Kasumi-1 (cell line): Measurements from ENCODE around the gene SNTG2.
A peak's percentile ranks its signal among the peaks of the same experiment; 100 is the strongest.
"Not testable (repeated sequence)": the region's sequence is repeated elsewhere in the genome, so short reads cannot be mapped to it uniquely, and the experiment has no call there.

Experiments used
- DNase-seq, 2 experiments: peaks; one replicate each; lab custom pipeline; 2025; lab: John Stamatoyannopoulos, UW

The SNTG2 gene

GRCh38 chr2:1099418-1099817 is 148.8 kb downstream of the SNTG2 start:
- DNase-seq = no peak

DNA sequence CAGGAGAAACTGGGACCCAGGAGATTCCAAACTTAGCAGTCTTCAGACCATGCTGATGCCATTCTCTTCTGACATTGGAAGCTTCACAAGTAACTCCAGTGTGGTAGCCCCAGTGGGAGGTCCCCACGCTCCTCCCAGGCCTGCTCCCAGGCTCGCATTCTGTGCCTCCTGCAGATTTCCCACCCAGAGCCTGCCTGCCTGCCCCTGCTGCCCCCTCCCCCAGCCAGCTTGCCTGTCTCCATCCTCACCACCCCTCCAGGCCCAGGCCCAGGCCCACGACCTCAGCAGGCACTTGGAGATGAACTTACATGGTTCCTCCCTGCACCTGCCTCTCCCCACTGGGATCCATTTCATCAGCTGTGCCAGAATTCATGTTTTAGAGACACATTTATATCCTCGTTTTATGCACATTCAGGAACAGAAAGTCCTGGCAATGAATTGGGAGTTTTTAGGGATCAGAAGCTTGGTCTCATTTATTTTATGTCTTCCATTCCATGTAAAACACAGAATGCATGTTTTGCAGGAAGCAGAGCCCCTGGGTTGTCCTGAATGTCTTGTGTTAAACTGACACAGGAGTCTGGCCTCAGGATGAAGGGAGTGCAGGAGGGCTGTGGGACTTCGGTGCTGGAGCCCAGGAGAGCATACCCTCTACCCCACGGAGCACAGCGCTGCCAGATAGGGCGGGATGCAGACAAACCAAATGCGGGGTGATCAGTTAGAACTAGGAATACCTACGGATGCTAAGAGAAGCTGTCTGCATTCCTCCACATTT is 150.5 kb downstream of the SNTG2 start:
- DNase-seq = no peak

GRCh38 chr2:1101982-1102590 is 151.4 kb downstream of the SNTG2 start:
- DNase-seq = no peak

- no peak for DNase-seq
Measured at GRCh38 chr2:1104364-1104763, 153.7 kb downstream of the SNTG2 start.

GRCh38 chr2:1106344-1106743 is 155.7 kb downstream of the SNTG2 start:
- DNase-seq = not testable (repeated sequence)

- DNase-seq = no peak
Measured at GRCh38 chr2:1115843-1116539, 165.3 kb downstream of the SNTG2 start.

DNA sequence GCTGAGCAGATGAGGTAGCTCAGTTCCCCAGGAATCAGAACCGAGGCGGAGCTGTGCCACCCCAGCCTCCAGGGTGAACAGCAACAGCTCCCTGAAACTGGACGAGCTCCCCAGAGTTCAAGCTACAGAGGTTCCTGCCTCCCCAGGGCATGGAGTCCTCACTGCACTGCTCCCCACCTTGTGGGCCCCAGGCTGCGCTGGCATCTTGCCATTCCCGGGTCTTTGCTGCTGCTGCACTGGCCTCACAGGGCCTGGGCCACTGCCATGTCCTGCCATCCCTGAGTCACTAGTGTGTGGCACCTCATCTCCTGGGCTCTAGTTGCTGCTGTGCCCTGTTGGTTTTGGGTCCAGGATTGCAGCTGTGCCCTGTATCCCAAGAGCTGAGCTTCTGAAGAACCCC is 166.9 kb downstream of the SNTG2 start:
- DNase-seq = no peak

DNA sequence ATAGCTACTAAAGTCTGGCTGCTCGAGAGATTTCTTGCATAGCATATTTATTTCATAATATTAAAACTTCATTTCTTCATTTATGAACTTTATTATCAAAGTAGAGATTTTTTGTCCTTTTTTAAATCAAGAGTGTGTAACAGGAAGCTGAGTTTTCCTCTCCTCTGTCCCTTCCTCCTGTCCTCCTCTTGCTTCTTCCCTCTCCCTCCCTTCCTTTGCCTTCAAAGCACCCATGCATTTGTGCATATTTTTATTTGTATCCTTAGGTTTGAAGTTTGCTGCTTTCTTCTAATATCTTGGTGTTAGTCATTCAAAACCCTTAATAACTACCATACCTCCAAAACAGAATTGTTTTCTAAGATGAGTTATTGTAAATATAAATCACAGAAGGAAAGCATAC is 174.6 kb downstream of the SNTG2 start:
- no peak for DNase-seq

- no peak for DNase-seq
Measured at GRCh38 chr2:1125633-1126370, 175.2 kb downstream of the SNTG2 start.

- DNase-seq = no peak
Measured at GRCh38 chr2:1129982-1130381, 179.3 kb downstream of the SNTG2 start.

GRCh38 chr2:1130922-1131321 is 180.3 kb downstream of the SNTG2 start:
- DNase-seq = no peak

- no peak for DNase-seq
Measured at GRCh38 chr2:1132328-1132969, 181.8 kb downstream of the SNTG2 start.

GRCh38 chr2:1133896-1134295 is 183.2 kb downstream of the SNTG2 start:
- DNase-seq = not testable (repeated sequence)

DNA sequence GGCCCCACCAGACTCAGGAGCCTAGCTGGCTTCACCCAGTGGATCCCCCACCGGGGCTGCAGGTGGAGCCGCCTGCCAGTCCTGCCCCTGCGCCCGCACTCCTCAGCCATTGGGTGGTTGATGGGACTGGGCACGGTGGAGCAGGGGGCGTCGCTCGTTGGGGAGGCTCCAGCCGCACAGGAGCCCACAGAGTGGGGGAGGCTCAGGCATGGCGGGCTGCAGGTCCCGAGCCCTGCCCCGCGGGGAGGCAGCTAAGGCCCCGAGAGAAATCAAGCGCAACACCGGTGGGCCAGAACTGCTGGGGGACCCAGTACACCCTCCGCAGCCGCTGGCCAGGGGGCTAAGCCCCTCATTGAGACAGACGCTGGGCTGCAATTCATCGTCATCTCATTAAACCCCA is 184.0 kb downstream of the SNTG2 start:
- DNase-seq = no peak

DNA sequence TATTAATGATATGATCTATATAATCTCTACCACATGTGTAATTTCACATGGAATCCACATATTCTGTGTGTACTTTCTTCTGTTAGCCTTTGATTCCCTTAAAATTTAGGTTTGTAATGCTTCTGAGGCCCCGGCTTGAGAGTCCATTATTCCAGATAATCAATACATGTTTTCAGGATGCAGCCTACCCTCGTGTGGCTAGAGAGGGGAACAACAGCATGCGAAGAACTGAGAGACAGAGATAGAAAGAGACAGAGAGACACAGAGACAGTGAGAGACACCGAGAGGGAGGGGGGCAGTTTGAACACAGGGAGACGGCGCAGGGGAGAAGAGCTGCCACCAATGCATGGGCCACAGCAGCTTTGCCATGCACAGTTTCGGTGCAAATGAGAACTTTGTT is 185.4 kb downstream of the SNTG2 start:
- no peak for DNase-seq

DNA sequence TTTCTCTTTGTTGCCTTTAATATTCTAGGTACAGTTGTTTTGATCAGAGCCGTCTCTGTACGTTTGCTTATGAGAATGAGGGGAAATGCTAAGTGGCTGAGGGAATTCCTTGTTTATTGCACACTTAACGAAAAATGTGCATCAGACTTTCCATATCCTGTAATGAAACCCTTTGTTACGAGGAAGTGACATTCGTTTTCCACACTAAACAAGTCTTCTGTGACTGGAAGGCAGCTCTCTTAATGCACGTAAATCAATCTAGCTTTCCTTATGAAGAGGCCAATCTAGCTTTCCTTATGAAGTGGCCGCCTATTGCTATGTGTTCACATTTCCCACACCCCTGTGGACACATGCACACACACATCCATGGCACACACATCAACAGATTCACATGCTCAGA is 186.2 kb downstream of the SNTG2 start:
- no peak for DNase-seq

GRCh38 chr2:1137264-1137663 is 186.6 kb downstream of the SNTG2 start:
- no peak for DNase-seq

DNA sequence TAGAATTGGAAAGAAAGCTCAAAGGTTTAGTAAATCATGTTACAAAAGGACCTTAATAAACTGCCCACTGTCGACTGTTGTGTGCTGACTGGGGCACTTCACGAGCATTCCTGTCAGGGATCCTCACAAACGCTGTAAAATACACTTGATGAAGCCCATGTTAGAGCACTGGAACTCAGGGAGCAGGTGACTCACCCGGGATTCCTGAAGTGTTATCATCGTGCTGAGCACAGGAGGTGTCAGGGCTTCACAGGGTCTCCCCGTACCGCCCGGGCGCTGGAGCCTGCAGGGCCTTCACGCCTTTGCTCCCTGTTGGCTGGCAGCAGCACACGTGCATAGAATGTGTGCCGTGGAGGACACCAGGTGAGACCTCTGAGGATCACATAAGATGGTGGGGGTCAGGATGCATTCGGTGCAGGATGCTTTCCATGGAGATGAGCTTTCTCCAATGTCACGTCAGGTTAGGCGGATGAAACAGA is 187.3 kb downstream of the SNTG2 start:
- no peak for DNase-seq

GRCh38 chr2:1140389-1141003 is 189.8 kb downstream of the SNTG2 start:
- DNase-seq = peak; percentile 3 to 10

- no peak for DNase-seq
Measured at GRCh38 chr2:1141079-1141478, 190.4 kb downstream of the SNTG2 start.

DNA sequence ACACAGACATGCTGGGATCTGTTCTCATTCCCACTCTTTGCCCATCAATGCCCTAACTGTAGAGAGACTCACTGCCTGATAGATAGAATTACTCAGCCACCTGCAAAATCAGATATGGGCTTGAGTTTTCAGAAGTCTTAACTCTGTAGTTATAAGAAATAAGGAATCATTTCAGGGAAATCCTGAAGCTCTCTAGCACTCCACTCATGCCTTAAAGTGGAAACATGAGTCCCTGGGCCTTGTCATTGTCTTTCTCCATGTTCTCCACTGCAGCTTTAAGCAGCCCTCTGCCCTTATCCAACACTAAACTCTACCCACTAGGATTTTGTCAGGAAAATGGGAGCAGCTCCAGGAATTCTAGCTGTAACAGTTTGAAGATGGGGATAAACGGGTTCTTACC is 192.5 kb downstream of the SNTG2 start:
- DNase-seq = no peak
